ENCODE measurements around the gene FUCA1. TPM values are rescaled to one million over a fixed set of nuclear protein-coding genes. Genes with fewer than 3 reads are reported as not detected.

Gene FUCA1
- total and polyA plus RNA-seq, 4 donors: 20.2 to 39.1 (median 26.9) TPM

DNA sequence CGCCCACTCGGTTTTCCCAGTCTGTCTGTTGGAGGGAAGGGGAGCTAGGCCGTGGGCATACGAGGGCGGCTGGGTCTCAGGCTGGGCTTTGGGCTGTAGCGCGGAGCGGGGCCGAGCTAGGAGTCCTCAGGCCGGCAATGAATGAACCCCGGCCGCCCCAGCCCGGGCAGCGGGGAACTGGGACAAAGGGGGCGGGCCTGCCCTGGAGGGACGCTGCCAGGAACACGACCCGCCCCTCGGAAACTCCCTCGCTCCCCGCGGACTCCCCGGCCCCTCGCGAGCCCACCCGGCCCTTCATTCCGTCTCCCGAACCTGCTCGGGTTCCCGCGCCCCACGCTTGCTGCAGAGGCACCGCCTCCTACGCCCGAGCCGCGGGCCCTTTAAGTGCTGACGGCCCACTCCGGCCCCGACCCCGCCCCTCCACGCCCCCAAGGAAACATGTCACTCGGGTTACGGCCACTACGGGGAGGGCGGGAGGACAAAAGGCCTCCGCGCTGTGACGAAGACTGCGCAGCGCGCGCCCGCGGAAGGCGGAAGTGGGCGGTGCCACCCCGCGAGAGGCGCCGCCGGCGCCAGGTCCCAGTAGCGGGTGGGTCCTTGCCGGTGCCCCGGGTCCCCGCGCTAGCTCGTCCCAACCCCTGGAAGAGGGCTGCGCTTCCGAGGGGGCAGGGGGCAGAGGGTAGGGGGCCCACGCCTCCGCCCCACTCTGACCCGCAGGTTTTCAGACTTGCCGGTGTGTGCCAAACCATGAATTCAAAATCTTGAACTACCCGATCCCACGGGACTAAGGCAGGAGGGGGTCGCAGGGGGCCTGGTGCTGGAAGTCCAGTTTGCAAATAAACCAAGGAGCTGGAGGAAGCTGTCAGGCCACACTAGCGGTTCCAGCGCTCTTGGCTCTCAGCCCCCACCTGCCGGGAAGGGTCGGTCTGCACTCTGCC is 67.4 kb downstream of the FUCA1 start, which contains the start of gene GALE:
Gene GALE, minus strand, starts transcription at position 355 of the 938 bp plus-strand sequence. CDS start 1,747 bp downstream, outside the sequence.
- Histone ChIP-seq H3K9me3 (ENCODE audit: control insufficient read depth, insufficient read depth, low read length) (no peaks in the 10 kb centered on the region), H3K4me3 (ENCODE audit: low read depth, low read length) (peak within 1 kb of the TSS; percentile 84), H3K27me3 (ENCODE audit: control insufficient read depth, insufficient read depth, low read length) (no peaks in the 10 kb centered on the region), H3K27ac (ENCODE audit: low read depth, low read length) (peak within 1 kb of the TSS; percentile 87), H3K4me1 (ENCODE audit: control insufficient read depth, insufficient read depth, low read length) (peaks cover 35% of the 10 kb centered on the region), H3K36me3 (ENCODE audit: control insufficient read depth, insufficient read depth, low read length) (peaks cover 45% of the 10 kb centered on the region)
- peak; percentile 17 to 99 (median 92) for DNase-seq (ENCODE audit: low read depth in 4 of 6, low spot score in 6 of 6)
- WGBS (ENCODE audit: insufficient coverage): under 1% methylated on average over 82 of the region's 82 CpGs

DNA sequence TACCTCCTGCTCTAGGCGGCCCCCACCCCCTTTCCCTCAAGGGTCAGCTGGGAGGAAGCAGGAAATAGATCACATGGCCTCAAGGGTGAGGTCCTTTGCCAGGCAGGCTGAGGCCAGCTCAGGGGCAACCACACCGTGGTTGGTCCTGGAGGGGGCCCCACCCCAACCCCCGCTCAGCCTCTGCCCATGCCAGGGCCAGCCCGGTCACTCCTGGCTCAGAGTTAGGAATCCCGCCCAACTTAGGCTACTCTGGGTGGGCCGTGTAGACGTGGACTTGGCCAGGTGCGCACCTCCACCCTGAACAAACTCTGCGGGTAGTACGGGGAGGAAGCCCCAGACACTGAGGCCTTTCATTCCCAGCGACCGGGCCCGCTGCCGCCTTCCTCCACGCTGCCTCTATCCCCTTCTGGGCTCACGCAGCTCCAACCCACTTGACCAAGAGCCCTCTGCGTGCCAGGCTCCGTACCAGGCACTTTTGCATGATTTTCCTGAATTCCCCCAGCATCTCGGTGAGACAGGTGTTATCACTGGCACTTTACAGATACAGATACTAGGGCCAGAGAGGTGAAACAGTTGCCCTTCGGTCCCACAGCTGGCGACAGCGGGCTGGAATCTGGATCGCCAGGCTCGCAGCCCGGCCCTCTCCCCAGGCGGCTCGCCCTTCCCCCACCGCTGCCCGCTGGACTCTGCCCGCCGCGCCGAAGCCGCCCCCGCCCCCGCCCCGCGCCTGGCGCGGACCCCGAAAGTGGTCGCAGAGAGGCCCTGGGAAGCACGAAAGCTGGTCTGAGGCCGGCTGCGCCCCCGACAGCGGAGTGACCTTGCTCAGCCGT is 68.3 kb downstream of the FUCA1 start:
- H3K36me3 ChIP-seq (ENCODE audit: control insufficient read depth, insufficient read depth, low read length): peaks cover 50% of the 10 kb centered on the region
- peak overlapping the region; percentile 87 for H3K27ac ChIP-seq (ENCODE audit: low read depth, low read length)
- no peaks in the 10 kb centered on the region for H3K27me3 ChIP-seq (ENCODE audit: control insufficient read depth, insufficient read depth, low read length)
- DNase-seq (ENCODE audit: low read depth in 4 of 6, low spot score in 6 of 6): peak in 1 of 6 donors; percentile 34
- H3K4me1 ChIP-seq (ENCODE audit: control insufficient read depth, insufficient read depth, low read length): peaks cover 37% of the 10 kb centered on the region
- no peaks in the 10 kb centered on the region for H3K9me3 ChIP-seq (ENCODE audit: control insufficient read depth, insufficient read depth, low read length)
- 2% methylated on average over 48 of the region's 48 CpGs for WGBS (ENCODE audit: insufficient coverage)
- H3K4me3 ChIP-seq (ENCODE audit: low read depth, low read length): peak overlapping the region; percentile 84

DNA sequence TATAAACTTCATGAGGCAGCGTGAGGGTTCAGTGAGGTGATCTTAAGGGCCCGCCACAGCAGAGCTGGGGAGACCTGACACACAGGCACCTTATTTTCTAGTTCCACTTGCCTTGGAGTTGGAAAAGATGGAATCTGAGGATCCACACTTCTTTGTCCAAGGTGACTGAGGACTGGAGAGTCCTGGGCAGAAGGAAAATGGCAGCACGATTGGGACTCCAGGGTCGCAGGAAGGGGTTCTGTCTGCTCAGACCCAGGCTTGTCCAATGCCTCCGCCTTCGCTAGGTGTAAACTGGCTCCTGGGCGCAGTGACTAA is 68.9 kb downstream of the FUCA1 start:
- no peak for DNase-seq (ENCODE audit: low read depth in 4 of 6, low spot score in 6 of 6)
- WGBS (ENCODE audit: insufficient coverage): 91% methylated on average over 5 of the region's 7 CpGs
- H3K9me3 ChIP-seq (ENCODE audit: control insufficient read depth, insufficient read depth, low read length): no peaks in the 10 kb centered on the region
- H3K36me3 ChIP-seq (ENCODE audit: control insufficient read depth, insufficient read depth, low read length): peaks cover 55% of the 10 kb centered on the region
- H3K27me3 ChIP-seq (ENCODE audit: control insufficient read depth, insufficient read depth, low read length): no peaks in the 10 kb centered on the region
- no peak overlapping the region for H3K27ac ChIP-seq (ENCODE audit: low read depth, low read length)
- H3K4me1 ChIP-seq (ENCODE audit: control insufficient read depth, insufficient read depth, low read length): peaks cover 42% of the 10 kb centered on the region
- H3K4me3 ChIP-seq (ENCODE audit: low read depth, low read length): peak overlapping the region; percentile 84

DNA sequence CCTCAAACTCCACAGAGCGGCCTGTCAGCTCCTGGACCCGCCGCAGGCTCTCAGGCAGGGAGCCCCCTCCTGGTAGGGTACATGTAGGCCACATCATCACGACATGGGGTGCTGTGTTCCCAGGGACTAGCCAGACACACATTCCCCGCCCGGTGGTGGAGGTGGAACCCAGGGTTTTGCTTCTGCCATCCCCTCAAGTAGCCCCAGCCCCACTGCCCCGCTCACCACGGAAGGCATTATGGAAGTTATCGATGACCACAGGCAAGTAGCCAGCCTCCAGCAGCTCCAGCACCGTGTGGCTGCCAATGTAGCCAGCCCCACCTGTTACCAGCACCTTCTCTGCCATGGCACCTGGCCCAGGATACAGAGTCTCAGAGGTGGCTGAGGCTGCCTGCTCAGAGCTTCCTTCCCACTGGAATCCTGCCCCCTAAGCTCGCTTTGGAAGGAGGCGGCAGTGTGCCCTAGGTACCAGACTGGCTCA is 69.4 kb downstream of the FUCA1 start:
- Histone ChIP-seq H3K4me3 (ENCODE audit: low read depth, low read length) (no peak overlapping the region), H3K36me3 (ENCODE audit: control insufficient read depth, insufficient read depth, low read length) (peaks cover 55% of the 10 kb centered on the region), H3K27me3 (ENCODE audit: control insufficient read depth, insufficient read depth, low read length) (no peaks in the 10 kb centered on the region), H3K9me3 (ENCODE audit: control insufficient read depth, insufficient read depth, low read length) (no peaks in the 10 kb centered on the region), H3K4me1 (ENCODE audit: control insufficient read depth, insufficient read depth, low read length) (peaks cover 42% of the 10 kb centered on the region), H3K27ac (ENCODE audit: low read depth, low read length) (no peak overlapping the region)
- DNase-seq (ENCODE audit: low read depth in 4 of 6, low spot score in 6 of 6): no peak
- WGBS (ENCODE audit: insufficient coverage): 89% methylated on average over 12 of the region's 12 CpGs

DNA sequence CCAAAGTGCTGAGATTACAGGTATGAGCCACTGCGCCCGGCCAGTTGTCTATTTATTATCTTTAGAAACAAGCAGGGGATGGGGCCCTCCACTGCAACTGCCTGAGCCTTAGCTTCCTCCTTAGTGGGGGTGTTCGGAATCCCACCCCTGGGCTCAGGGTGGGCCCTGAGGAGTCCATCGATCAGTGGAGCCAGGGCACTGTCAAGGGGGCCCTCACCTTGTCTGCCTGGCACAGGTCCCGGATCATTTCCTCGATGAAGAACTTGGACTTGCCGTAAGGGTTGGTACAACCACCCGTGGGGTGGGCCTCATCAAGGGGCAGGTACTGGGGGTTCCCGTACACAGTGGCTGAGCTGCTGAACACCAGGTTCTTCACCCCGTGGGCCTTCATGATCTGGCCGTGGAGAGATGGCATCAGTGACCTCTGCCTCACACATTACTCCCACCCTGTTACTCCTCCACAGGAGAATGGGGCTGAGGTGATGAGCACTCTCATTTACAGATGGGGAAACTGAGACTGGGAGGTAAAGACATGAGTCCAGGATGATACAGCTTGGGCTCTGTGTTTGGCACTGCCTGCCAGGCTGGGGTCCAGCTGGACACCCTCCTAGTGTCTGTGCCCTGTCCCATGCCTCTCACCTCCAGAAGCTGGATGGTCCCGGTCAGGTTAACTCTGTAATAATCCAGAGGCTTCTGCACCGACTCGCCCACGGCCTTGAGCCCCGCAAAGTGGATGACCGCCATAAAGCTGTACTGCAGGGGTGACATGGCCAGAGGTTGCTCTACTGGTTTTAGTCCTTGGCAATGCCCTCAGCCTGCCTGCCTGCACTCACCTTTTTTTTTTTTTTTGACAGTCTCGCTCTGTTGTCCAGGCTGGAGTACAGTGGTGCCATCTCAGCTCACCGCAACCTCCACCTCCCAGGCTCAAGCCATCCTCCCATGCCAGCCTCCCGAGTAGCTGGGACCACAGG is 70.3 kb downstream of the FUCA1 start:
- H3K4me3 ChIP-seq (ENCODE audit: low read depth, low read length): no peak overlapping the region
- H3K4me1 ChIP-seq (ENCODE audit: control insufficient read depth, insufficient read depth, low read length): peaks cover 50% of the 10 kb centered on the region
- WGBS (ENCODE audit: insufficient coverage): 92% methylated on average over 14 of the region's 20 CpGs
- no peak for DNase-seq (ENCODE audit: low read depth in 4 of 6, low spot score in 6 of 6)
- no peaks in the 10 kb centered on the region for H3K27me3 ChIP-seq (ENCODE audit: control insufficient read depth, insufficient read depth, low read length)
- no peaks in the 10 kb centered on the region for H3K9me3 ChIP-seq (ENCODE audit: control insufficient read depth, insufficient read depth, low read length)
- no peak overlapping the region for H3K27ac ChIP-seq (ENCODE audit: low read depth, low read length)
- peaks cover 61% of the 10 kb centered on the region for H3K36me3 ChIP-seq (ENCODE audit: control insufficient read depth, insufficient read depth, low read length)

DNA sequence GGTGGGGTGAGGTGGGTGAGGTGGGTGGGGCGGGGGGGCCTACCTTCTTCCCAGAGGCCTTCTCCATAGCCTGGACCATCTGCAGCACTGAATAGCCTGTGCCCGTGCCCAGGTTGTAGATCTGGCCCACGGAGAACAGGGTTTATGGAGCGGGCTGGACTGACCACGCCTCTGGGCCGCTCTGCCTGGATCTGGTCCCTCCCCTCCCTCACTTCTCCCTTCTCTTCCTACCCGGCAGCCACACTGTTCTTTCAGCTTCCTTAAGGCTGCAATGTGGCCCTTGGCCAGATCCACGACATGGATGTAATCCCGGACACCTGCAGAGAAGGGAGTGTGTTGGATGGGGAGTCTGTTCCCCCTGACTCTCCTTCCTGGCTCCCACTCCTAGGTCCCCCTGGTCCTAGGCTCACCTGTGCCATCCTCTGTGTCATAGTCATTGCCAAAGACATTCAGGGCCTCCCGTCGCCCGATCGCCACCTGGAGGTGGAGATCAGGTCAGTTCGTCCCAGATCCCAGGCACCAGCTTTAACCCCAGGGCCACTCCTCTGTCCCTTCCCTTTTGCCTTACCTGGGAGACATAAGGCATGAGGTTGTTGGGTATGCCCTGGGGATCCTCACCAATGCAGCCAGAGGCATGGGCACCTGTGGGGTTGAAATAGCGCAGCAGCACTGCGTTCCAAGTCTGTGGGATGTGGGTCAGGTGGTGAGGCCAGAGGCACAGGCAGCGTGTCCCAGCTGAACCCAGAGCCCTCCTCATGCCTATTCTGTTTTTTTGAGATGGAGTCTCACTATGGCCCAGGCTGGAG is 71.4 kb downstream of the FUCA1 start:
- Histone ChIP-seq H3K4me1 (ENCODE audit: control insufficient read depth, insufficient read depth, low read length) (peaks cover 56% of the 10 kb centered on the region), H3K27me3 (ENCODE audit: control insufficient read depth, insufficient read depth, low read length) (no peaks in the 10 kb centered on the region), H3K36me3 (ENCODE audit: control insufficient read depth, insufficient read depth, low read length) (peaks cover 65% of the 10 kb centered on the region), H3K27ac (ENCODE audit: low read depth, low read length) (no peak overlapping the region), H3K9me3 (ENCODE audit: control insufficient read depth, insufficient read depth, low read length) (no peaks in the 10 kb centered on the region), H3K4me3 (ENCODE audit: low read depth, low read length) (no peak overlapping the region)
- DNase-seq (ENCODE audit: low read depth in 4 of 6, low spot score in 6 of 6): no peak
- 94% methylated on average over 7 of the region's 17 CpGs for WGBS (ENCODE audit: insufficient coverage)

DNA sequence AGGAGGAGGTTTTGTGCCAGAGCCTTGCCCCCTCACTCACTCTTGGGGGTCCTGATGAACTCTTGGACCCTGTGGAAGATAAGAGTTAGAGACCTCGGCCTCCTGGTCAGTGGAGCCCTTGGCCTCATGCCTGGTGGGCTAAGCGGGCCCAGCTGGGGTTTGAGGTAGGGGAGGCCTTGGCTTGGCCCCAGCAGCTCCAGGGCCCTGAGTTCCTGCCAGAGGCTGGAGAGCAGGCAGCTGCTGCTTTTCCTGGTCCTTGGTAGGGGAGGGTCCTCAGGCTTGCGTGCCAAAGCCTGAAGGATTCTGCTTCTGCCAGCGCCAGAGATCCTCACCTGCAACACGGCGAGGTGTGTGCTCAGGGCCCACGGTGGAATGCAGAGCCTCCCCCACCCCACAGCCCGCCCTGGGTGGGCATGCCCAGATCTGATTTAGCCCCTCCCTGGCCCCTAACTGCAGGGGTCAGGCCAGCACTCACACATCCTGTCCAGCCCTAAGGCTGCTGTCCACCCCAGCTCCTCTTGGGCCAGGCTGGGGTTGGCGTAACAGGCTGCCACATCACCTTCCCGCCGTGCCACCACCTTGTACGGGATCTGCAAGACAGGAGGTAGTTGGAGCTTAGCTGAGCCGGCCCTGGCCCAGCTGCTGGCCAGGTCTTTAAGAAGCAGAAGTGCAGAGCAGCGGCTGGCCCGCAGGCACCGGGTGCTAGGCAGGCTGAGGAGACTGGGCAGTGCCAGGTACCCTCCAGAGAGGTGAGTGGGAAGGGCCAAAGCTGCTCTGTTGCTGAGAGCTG is 72.2 kb downstream of the FUCA1 start:
- DNase-seq (ENCODE audit: low read depth in 4 of 6, low spot score in 6 of 6): no peak
- 87% methylated on average over 15 of the region's 16 CpGs for WGBS (ENCODE audit: insufficient coverage)
- Histone ChIP-seq H3K36me3 (ENCODE audit: control insufficient read depth, insufficient read depth, low read length) (peaks cover 65% of the 10 kb centered on the region), H3K27ac (ENCODE audit: low read depth, low read length) (no peak overlapping the region), H3K27me3 (ENCODE audit: control insufficient read depth, insufficient read depth, low read length) (no peaks in the 10 kb centered on the region), H3K9me3 (ENCODE audit: control insufficient read depth, insufficient read depth, low read length) (no peaks in the 10 kb centered on the region), H3K4me1 (ENCODE audit: control insufficient read depth, insufficient read depth, low read length) (peaks cover 53% of the 10 kb centered on the region), H3K4me3 (ENCODE audit: low read depth, low read length) (no peak overlapping the region)

All from spinal cord (tissue), 10 donors.